Ovary (tissue), 3 donors: ENCODE measurements around the gene NBEAL2.

Experiments
- CTCF ChIP-seq, 3 donors: fragments of 450-650 bp in 2 of 3; fragments of 200-600 bp in 1 of 3; IDR thresholded peaks; one replicate each; pipeline versions ENCODE4 v1.5.1 to v1.8.0; 2016 to 2022; ENCODE audit warnings: antibody characterized with exemption in 3 of 3, mild to moderate bottlenecking in 1 of 3
- EP300 ChIP-seq: sonication (generic); formaldehyde crosslinking; IDR thresholded peaks from one replicate; pipeline ENCODE4 v1.6.1; 2017; ENCODE audit warnings: antibody characterized with exemption
- POLR2A ChIP-seq: fragments of 450-650 bp; IDR thresholded peaks from one replicate; pipeline ENCODE4 v1.6.1; 2017; ENCODE audit warnings: antibody characterized with exemption, mild to moderate bottlenecking, moderate library complexity
- donor health status: DM: no; HTN: no; CAD: no.

DNA sequence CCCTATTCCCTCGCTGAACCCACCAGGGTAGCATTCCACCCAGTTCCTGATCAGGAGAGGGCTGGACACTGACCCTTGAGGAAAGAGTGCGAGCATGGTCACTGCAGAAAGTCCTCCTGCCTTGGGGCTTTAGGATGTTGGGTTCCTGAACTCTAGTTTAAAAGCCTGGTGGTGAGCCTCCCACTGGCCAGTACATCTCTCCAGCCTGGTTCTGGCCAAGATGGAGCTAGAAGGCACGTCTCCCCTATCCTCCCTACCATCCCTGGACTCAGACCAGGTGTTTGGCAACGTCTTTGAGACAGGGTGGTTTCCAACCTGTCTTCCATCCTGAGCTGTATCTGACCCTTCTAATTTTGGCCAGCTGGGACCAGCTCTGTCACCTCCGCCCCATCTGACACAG lies 31.4 kb downstream of the NBEAL2 start:
- TF ChIP-seq POLR2A (no peak), CTCF (IDR thresholded peaks at IDR 0.05) (no peak), EP300 (no peak)
